ENCODE measurements around the gene CAMTA1.

CAMTA1 gene

GRCh38 chr1:7335224-7335879 is 550.1 kb downstream of the CAMTA1 start:
- no peak for DNase-seq

DNA sequence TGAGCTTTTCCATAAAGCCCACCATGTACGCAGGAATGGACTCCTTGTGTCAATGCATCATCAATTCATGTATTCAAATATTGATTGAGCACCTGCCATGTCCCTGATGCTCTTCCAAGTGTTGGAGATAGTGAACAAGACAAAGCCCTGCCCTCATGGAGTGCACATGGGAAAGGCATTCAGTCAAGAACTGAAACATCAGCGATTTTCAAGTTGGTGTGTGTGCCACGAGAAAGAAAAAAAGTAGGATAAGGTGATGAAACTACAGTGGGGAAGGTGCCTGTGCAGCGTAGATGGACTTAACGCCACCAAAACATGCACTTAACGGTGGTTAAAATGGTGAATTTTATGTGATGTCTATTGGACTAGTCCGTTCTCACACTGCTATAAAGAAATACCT is 553.2 kb downstream of the CAMTA1 start:
- no peak for DNase-seq

DNA sequence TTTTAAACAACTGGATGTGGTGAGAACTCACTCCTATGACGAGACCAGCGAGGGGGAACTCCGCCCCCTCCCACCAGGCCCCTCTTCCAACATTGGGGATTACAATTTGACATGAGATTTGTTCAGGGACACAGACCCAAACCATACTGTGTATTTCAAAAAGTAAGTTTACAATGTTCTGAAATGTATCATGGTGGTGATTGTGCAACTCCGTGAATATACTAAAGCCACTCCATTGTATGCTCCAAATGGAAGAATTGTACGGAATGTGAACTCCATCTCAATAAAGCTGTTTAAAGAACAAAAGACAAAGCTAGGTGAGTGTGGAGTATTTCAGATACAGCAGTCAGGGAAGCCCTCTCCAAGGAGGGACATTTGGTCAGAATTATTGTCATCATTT is 553.8 kb downstream of the CAMTA1 start:
- no peak for DNase-seq

GRCh38 chr1:7339953-7340352 is 554.7 kb downstream of the CAMTA1 start:
- DNase-seq, result no peak

GRCh38 chr1:7341145-7341905 is 556.1 kb downstream of the CAMTA1 start:
- no peak for DNase-seq

DNA sequence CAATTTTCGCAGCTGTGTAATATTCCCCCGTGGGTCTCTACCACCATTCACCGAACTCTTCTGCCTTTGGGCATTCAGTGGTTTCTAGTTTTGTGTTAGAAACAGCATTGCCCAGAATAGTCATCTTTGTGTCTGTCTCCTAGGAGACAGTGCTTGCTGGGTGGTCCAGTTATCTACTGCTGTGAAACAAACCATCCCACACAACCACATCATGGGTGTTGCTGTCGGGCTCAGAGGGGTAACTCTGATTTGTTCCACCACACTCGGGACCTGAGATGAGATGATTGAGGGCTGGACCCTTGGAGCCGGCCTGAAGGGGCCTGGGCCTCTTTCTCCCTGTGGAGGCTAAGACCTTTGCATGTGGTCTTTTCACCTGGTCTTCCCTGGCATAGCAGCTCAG is 558.6 kb downstream of the CAMTA1 start:
- DNase-seq, result no peak

GRCh38 chr1:7344299-7344698 is 559.0 kb downstream of the CAMTA1 start:
- no peak for DNase-seq

DNA sequence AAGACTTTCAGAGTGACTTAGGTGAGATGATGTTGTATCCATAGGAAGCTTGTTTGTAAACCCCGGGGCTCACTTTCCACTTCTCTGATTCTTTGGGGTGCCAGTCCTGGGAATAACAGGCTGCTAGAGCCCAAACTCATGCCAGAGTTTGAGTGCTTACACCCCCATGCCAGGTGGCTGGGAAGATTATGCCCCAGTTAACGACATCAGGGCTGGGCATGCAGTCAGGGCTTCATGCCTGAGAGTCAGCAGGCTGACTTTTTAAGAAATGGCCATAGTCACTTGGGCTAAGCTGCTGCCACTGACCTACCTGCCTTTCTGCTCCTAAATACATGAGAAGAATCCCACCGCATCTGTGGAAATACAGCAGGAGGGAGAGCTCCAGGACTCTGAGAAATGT is 560.3 kb downstream of the CAMTA1 start:
- DNase-seq, result no peak

DNA sequence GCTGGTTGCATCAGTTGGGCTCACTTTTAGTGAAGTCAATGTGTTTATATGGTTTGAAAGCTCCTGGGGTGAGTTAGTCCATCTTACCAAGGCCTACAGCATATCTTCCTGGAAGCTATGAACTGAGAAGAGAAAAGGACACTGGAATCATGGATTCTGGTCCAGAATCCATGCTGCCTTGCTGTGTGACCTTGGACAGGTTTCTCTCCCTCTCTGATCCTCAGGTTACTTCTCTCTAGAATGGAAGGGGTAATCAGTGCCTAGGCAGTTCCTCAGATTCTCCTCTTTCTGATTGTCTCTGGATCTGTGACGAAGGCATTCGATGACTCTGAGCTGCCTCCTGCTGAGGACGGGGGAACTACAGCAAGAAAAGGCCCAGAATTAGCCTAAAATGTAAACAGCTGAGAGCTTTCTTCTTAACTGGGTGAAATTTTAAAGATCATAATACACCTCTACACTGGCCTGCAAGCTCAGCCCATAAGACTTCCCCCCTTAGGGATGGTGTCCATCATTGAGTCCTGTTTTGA is 560.9 kb downstream of the CAMTA1 start:
- no peak for DNase-seq

GRCh38 chr1:7346600-7347570 is 561.6 kb downstream of the CAMTA1 start:
- no peak for DNase-seq

- DNase-seq, result no peak
These were observed 562.8 kb downstream of the CAMTA1 start for GRCh38 chr1:7348073-7348472.

DNA sequence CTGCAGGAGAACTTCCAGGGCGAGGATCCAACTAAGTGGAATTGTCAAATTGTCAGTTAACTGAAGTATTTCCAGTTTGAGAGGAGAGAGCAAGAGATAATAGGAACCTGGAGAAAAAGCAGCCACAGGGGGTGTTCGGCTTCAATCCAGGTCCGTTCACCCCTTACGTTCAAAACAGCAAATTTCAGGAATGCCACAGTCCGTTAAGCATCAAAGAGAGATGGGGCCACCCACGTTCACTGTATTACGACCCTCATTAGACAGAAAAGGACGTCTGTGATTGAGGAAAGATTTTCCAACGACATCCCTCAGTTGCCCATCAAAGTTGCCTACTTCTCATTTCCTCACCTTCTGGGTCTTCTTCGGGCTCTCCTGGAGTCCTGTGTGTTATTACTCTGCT is 563.3 kb downstream of the CAMTA1 start:
- no peak for DNase-seq

GRCh38 chr1:7350804-7351203 is 565.5 kb downstream of the CAMTA1 start:
- no peak for DNase-seq

DNA sequence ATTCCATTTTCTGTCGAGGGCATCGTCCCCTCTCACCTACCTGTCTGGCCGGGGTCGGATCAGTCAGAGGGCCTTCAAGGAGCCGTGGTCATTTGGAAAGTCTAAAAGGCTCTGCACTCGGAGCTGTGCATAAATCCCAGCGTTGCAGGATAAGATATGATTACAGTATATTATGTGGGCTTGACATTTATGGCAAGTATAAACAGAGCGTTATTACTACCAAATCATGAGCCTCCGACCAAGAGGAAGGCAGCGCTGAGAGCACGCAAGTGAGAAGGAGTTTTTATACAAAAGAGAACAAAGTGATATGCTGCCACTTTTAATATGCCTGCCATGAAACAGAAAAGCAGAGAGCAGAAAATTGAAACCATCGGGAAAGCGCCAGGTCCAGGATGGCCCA is 566.4 kb downstream of the CAMTA1 start:
- DNase-seq, result no peak

- DNase-seq, result no peak
These were observed 567.1 kb downstream of the CAMTA1 start for GRCh38 chr1:7352364-7352763.

DNA sequence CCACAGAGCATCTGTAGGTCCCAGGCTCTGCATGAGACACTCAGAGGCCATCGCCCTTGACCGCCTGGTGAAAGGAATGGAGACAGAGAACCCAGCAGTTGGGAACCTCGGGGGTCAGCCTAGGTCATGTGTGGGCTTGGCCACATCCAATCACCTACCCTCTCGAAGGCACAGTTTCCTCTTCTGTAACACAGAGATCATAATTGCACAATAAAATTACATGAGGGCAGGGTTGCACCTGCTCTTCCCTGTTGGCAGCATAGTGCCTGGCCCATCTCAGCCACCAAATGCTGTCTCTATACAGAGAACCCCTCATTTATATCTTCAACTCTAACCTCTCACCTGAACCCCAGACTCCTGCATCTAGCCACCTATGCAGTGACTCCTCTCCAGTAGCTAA is 567.7 kb downstream of the CAMTA1 start:
- no peak for DNase-seq

- DNase-seq, result no peak
These were observed 570.4 kb downstream of the CAMTA1 start for GRCh38 chr1:7355646-7356045.

DNA sequence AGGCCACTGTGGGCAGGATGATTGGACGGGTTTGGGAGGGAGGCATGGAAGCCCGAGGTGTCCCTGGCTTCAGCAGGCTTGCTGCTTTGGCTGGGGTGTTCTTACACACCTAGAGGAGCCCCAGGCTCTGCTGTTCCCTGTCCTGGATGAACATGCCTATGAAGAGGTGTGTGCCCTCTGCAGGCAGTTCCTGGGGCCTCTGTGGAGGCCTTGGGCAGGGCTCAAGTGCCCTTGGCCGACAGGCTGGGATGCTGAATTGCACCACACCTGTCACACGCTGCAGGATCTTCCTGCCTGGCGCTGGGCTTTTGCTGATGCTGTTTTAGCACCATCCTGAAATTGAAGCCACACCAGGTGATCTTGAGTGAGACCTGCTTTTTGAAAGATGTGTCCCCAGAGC is 570.8 kb downstream of the CAMTA1 start:
- DNase-seq, result no peak

DNA sequence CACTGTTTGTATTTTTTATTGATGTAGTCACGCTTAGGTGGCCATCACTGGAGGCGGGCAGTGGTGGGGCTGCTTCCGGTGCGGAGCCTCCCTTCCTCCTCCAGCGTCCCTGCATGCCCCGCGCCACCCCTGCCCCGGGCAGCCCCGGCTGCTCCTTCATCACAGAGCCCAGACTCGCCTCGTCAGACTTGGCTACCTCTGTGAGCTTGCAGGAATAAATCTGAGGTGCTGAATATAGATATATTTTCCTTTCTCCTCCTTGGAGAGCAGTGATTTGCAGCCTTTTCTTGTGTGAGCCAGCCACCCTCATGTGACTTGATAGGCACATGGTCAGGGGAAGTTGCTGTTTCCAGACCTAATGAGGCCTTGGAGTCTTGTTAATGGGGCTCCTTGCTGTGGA is 573.2 kb downstream of the CAMTA1 start:
- DNase-seq, result no peak

- no peak for DNase-seq
These were observed 575.3 kb downstream of the CAMTA1 start for GRCh38 chr1:7360526-7360925.

- no peak for DNase-seq
These were observed 577.7 kb downstream of the CAMTA1 start for GRCh38 chr1:7362947-7363346.

DNA sequence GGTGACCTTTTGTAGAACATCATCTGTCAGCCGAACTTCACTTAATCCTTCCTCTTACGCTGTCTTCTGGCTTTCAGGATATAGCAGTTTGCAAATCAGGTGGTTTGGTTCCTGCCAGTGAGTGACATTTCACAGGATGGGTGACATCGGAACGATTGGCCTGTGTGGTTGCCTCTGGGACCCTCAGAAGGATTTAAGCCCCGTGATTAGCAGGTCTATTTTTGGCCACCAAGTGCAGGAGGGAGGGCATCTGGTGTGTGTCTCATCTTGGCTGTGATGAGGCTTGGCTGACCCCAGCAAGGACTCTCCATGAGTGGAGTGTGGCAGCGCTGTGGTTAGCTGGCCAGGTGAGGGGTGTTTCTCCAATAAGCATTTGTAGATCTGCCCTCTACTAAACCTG is 578.2 kb downstream of the CAMTA1 start:
- no peak for DNase-seq

GRCh38 chr1:7365706-7366105 is 580.5 kb downstream of the CAMTA1 start:
- DNase-seq, result no peak

Measured in MV-4-11 (cell line).